Measurements from ENCODE around the gene KMT5B.
A peak's percentile ranks its signal among the peaks of the same experiment; 100 is the strongest.

The KMT5B gene

GRCh38 chr11:68179847-68180246, 33.2 kb downstream of the KMT5B start:
- DNase-seq = no peak

- DNase-seq = no peak
Observed at GRCh38 chr11:68177877-68178276, 35.2 kb downstream of the KMT5B start.

GRCh38 chr11:68173926-68174325, 39.2 kb downstream of the KMT5B start:
- DNase-seq = no peak

- DNase-seq = no peak
Observed at GRCh38 chr11:68169442-68169841, 43.7 kb downstream of the KMT5B start.

- no peak for DNase-seq
Observed at GRCh38 chr11:68168694-68169093, 44.4 kb downstream of the KMT5B start.

GRCh38 chr11:68167474-68167873, 45.6 kb downstream of the KMT5B start:
- DNase-seq = no peak

GRCh38 chr11:68166969-68167368, 46.1 kb downstream of the KMT5B start:
- DNase-seq = no peak

- DNase-seq = no peak
Observed at GRCh38 chr11:68165601-68166000, 47.5 kb downstream of the KMT5B start.

GRCh38 chr11:68164437-68164836, 48.7 kb downstream of the KMT5B start:
- DNase-seq = no peak

GRCh38 chr11:68163691-68164090, 49.4 kb downstream of the KMT5B start:
- DNase-seq = no peak

- no peak for DNase-seq
Observed at GRCh38 chr11:68160100-68160695, 52.9 kb downstream of the KMT5B start.

GRCh38 chr11:68159665-68160064, 53.4 kb downstream of the KMT5B start:
- no peak for DNase-seq

GRCh38 chr11:68159161-68159560, 53.9 kb downstream of the KMT5B start:
- no peak for DNase-seq

- DNase-seq = no peak
Observed at GRCh38 chr11:68158580-68158979, 54.5 kb downstream of the KMT5B start.

- DNase-seq = no peak
Observed at GRCh38 chr11:68153742-68154141, 59.4 kb downstream of the KMT5B start.

GRCh38 chr11:68150037-68150436, 63.1 kb downstream of the KMT5B start:
- no peak for DNase-seq

GRCh38 chr11:68149417-68149816, 63.7 kb downstream of the KMT5B start:
- no peak for DNase-seq

GRCh38 chr11:68148879-68149278, 64.2 kb downstream of the KMT5B start:
- no peak for DNase-seq

GRCh38 chr11:68148071-68148805, 64.9 kb downstream of the KMT5B start:
- DNase-seq = no peak

- peak; percentile 85 for DNase-seq
Observed at GRCh38 chr11:68146704-68147474, 66.2 kb downstream of the KMT5B start.

- no peak for DNase-seq
Observed at GRCh38 chr11:68146010-68146540, 67.0 kb downstream of the KMT5B start.

- no peak for DNase-seq
Observed at GRCh38 chr11:68145120-68145866, 67.8 kb downstream of the KMT5B start.

GRCh38 chr11:68143310-68143689, 69.8 kb downstream of the KMT5B start:
- no peak for DNase-seq

All from NCI-H510A (cell line).